ENCODE measurements around the gene SMG6. TPM values are rescaled to one million over a fixed set of nuclear protein-coding genes. Genes with fewer than 3 reads are reported as not detected.
"Not testable (repeated sequence)": the region's sequence is repeated elsewhere in the genome, so short reads cannot be mapped to it uniquely, and the experiment has no call there.

SMG6 gene
- total RNA-seq, 2 donors from 2014 or later = 33.2 to 82.9 TPM

- no peak for ATAC-seq (ENCODE audit: insufficient number of reproducible peaks, low FRiP score, low read depth)
- DNase-seq (ENCODE audit: low spot score) = no peak
Measured at GRCh38 chr17:2016494-2016893, 287.1 kb downstream of the SMG6 start.

GRCh38 chr17:2015314-2015713, 288.3 kb downstream of the SMG6 start:
- H3K27ac ChIP-seq = no peak overlapping the region
- no peak for TF ChIP-seq CTCF (IDR thresholded peaks at IDR 0.05)
- no peaks in the 10 kb centered on the region for H3K27me3 ChIP-seq (replicated peaks; ENCODE audit: insufficient read depth)
- H3K9me3 ChIP-seq = no peaks in the 10 kb centered on the region
- no peaks in the 10 kb centered on the region for H3K36me3 ChIP-seq
- no peak overlapping the region for H3K4me3 ChIP-seq
- DNase-seq (ENCODE audit: low spot score) (no peak), ATAC-seq (ENCODE audit: insufficient number of reproducible peaks, low FRiP score, low read depth) (no peak)
- H3K4me1 ChIP-seq (ENCODE audit: control insufficient read depth in 1 of 2, low read depth in 2 of 2) = peaks cover 34 to 53% of the 10 kb centered on the region in 2 donors

More at GRCh38 chr17:2016494-2016893, 287.1 kb downstream of the SMG6 start:
- no peak for TF ChIP-seq CTCF (IDR thresholded peaks at IDR 0.05)
- no peak overlapping the region for H3K4me3 ChIP-seq
- H3K27ac ChIP-seq = no peak overlapping the region
- H3K36me3 ChIP-seq = no peaks in the 10 kb centered on the region
- peaks cover 31 to 44% of the 10 kb centered on the region in 2 donors for H3K4me1 ChIP-seq (ENCODE audit: control insufficient read depth in 1 of 2, low read depth in 2 of 2)
- no peaks in the 10 kb centered on the region for H3K27me3 ChIP-seq (replicated peaks; ENCODE audit: insufficient read depth)
- H3K9me3 ChIP-seq = no peaks in the 10 kb centered on the region

GRCh38 chr17:2013994-2014317, 289.6 kb downstream of the SMG6 start:
- H3K4me3 ChIP-seq = no peak overlapping the region
- TF ChIP-seq CTCF (IDR thresholded peaks at IDR 0.05) = no peak
- H3K27ac ChIP-seq = peak overlapping the region; percentile 15 to 77
- H3K27me3 ChIP-seq (replicated peaks; ENCODE audit: insufficient read depth) = no peaks in the 10 kb centered on the region
- H3K36me3 ChIP-seq = no peaks in the 10 kb centered on the region
- peak; percentile 68 for ATAC-seq (ENCODE audit: insufficient number of reproducible peaks, low FRiP score, low read depth)
- no peaks in the 10 kb centered on the region for H3K9me3 ChIP-seq
- peaks cover 34 to 53% of the 10 kb centered on the region in 2 donors for H3K4me1 ChIP-seq (ENCODE audit: control insufficient read depth in 1 of 2, low read depth in 2 of 2)
- DNase-seq (ENCODE audit: low spot score) = no peak

GRCh38 chr17:2013220-2013993, 290.2 kb downstream of the SMG6 start:
- peak overlapping the region; percentile 77 to 80 for H3K27ac ChIP-seq
- peaks cover 34 to 53% of the 10 kb centered on the region in 2 donors for H3K4me1 ChIP-seq (ENCODE audit: control insufficient read depth in 1 of 2, low read depth in 2 of 2)
- ATAC-seq (ENCODE audit: insufficient number of reproducible peaks, low FRiP score, low read depth); H3K36me3 ChIP-seq; H3K27me3 ChIP-seq (replicated peaks; ENCODE audit: insufficient read depth); DNase-seq (ENCODE audit: low spot score); H3K9me3 ChIP-seq; H3K4me3 ChIP-seq: not testable (repeated sequence)

GRCh38 chr17:2012499-2012898, 291.1 kb downstream of the SMG6 start:
- H3K27me3 ChIP-seq (replicated peaks; ENCODE audit: insufficient read depth) = no peaks in the 10 kb centered on the region
- peak overlapping the region; percentile 77 to 80 for H3K27ac ChIP-seq
- ATAC-seq (ENCODE audit: insufficient number of reproducible peaks, low FRiP score, low read depth) = no peak
- peaks cover 34 to 53% of the 10 kb centered on the region in 2 donors for H3K4me1 ChIP-seq (ENCODE audit: control insufficient read depth in 1 of 2, low read depth in 2 of 2)
- DNase-seq (ENCODE audit: low spot score) = no peak
- H3K9me3 ChIP-seq = no peaks in the 10 kb centered on the region
- no peak for TF ChIP-seq CTCF (IDR thresholded peaks at IDR 0.05)
- H3K4me3 ChIP-seq = peak overlapping the region; percentile 36
- H3K36me3 ChIP-seq = no peaks in the 10 kb centered on the region

All from thoracic aorta (tissue), 2 donors.